Chondrocyte (in vitro differentiated cells): ENCODE results near the gene ZMYND11. TPM values are rescaled to one million over a fixed set of nuclear protein-coding genes. Genes with fewer than 3 reads are reported as not detected.
"Not testable (repeated sequence)": the region's sequence is repeated elsewhere in the genome, so short reads cannot be mapped to it uniquely, and the experiment has no call there.

Experiments used
- DNase-seq: peaks from one replicate; pipeline ENCODE4 v3.0.0; 2021; ENCODE audit warnings: mixed read lengths, low spot score
- H3K27ac Mint-ChIP-seq: one replicate; pipeline ENCODE4 v1.8.0; 2021; ENCODE audit warnings: mild to moderate bottlenecking, moderate library complexity, mixed read lengths; ENCODE audit not compliant: unreplicated experiment
- H3K27me3 Mint-ChIP-seq: 2 replicates; pipeline ENCODE4 v1.8.0; 2021; ENCODE audit warnings: low read depth, mixed read lengths
- H3K36me3 Mint-ChIP-seq: 2 replicates; pipeline ENCODE4 v1.8.0; 2021; ENCODE audit warnings: low read depth, mixed read lengths
- H3K4me1 Mint-ChIP-seq: 2 replicates; pipeline ENCODE4 v1.8.0; 2021; ENCODE audit warnings: low read depth, mild to moderate bottlenecking, mixed read lengths
- H3K4me3 Mint-ChIP-seq: one replicate; pipeline ENCODE4 v1.8.0; 2021; ENCODE audit warnings: mild to moderate bottlenecking, moderate library complexity, mixed read lengths; ENCODE audit not compliant: unreplicated experiment
- H3K9me3 Mint-ChIP-seq: 2 replicates; pipeline ENCODE4 v1.8.0; 2021; ENCODE audit warnings: low read depth, mixed read lengths
- total RNA-seq: library from RNA; stranded (reverse); gene quantifications from 3 replicates; pipeline ENCODE4 v1.2.1, GENCODE V29; 2021
- TF ChIP-seq, protein P1 (sequence below): fragments of 200-600 bp; sonication (generic); IDR thresholded peaks from 2 replicates; pipeline ENCODE4 v1.5.0; 2021; ENCODE audit warnings: antibody characterized with exemption, mild to moderate bottlenecking, moderate library complexity

Gene ZMYND11
- total RNA-seq, 1 donor from 2014 or later = 72.0 TPM

DNA sequence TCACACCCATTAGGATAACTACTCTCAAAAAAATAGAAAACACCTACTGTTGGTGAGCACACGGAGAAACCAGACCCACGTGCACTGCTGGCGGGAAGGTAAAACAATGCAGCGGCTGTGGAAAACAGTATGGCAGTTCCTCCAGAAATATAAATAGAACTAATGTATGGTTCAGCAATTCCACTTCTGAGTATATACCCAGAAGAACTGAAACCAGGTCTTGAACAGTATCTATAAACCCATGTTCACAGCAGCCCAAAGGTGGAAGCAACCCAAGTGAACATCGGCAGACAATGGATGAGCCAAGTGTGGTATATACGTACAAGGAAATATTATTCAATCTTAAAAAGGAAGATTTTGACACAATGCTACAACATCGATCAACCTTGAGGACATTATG is 164.7 kb downstream of the ZMYND11 start:
- TF ChIP-seq, protein P1, sequence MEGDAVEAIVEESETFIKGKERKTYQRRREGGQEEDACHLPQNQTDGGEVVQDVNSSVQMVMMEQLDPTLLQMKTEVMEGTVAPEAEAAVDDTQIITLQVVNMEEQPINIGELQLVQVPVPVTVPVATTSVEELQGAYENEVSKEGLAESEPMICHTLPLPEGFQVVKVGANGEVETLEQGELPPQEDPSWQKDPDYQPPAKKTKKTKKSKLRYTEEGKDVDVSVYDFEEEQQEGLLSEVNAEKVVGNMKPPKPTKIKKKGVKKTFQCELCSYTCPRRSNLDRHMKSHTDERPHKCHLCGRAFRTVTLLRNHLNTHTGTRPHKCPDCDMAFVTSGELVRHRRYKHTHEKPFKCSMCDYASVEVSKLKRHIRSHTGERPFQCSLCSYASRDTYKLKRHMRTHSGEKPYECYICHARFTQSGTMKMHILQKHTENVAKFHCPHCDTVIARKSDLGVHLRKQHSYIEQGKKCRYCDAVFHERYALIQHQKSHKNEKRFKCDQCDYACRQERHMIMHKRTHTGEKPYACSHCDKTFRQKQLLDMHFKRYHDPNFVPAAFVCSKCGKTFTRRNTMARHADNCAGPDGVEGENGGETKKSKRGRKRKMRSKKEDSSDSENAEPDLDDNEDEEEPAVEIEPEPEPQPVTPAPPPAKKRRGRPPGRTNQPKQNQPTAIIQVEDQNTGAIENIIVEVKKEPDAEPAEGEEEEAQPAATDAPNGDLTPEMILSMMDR = no peak
- Mint-ChIP-seq H3K27ac (no peak overlapping the region), H3K4me1 (peaks cover 15% of the 10 kb centered on the region), H3K9me3 (no peaks in the 10 kb centered on the region), H3K36me3 (peaks cover 20% of the 10 kb centered on the region), H3K27me3 (no peaks in the 10 kb centered on the region), H3K4me3 (no peak overlapping the region)
- no peak for DNase-seq

DNA sequence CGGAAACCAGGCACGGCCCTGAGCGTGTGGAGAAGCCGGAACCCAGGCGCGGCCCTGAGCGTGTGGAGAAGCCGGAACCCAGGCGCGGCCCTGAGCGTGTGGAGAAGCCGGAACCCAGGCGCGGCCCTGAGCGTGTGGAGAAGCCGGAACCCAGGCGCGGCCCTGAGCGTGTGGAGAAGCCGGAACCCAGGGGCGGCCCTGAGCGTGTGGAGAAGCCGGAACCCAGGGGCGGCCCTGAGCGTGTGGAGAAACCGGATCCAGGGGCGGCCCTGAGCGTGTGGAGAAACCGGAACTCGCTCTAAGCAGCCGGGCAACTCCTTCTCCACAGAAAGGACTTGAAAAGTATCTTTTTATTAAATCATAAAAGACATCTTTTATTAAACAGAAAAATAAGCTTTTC is 165.3 kb downstream of the ZMYND11 start:
- H3K9me3 Mint-ChIP-seq, H3K27me3 Mint-ChIP-seq, H3K4me3 Mint-ChIP-seq, DNase-seq, H3K27ac Mint-ChIP-seq: not testable (repeated sequence)
- peaks cover 20% of the 10 kb centered on the region for H3K36me3 Mint-ChIP-seq
- H3K4me1 Mint-ChIP-seq = peaks cover 15% of the 10 kb centered on the region

DNA sequence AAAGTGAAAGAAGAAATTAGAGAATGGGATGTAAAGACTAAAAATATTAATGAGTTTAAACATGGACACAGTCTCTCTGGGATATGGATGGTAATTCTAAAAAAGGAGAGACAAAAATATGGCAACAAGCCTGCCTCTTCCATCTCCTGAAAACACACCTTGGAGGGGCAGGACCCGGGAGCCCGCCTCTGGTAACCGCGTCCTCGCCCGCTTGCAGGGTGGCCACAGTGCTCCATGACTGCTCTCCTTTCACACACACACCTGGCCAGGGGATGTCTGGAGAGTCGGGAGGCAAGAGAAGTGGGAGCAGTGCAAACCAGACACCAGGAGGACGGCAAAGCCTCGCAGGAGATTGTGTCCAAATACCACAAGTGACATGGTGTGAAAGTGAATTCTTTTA is 166.3 kb downstream of the ZMYND11 start:
- peaks cover 20% of the 10 kb centered on the region for H3K36me3 Mint-ChIP-seq
- H3K4me3 Mint-ChIP-seq = no peak overlapping the region
- peak overlapping the region; percentile 18 for H3K27ac Mint-ChIP-seq
- TF ChIP-seq, protein P1 = no peak
- H3K4me1 Mint-ChIP-seq = peaks cover 20% of the 10 kb centered on the region
- no peak for DNase-seq
- no peaks in the 10 kb centered on the region for H3K27me3 Mint-ChIP-seq
- no peaks in the 10 kb centered on the region for H3K9me3 Mint-ChIP-seq

Other genes starting within 250 kb of the ZMYND11 start
- 0.22 TPM in 1 of 3 replicates, not detected in the others for gene TUBB8, start 86.2 kb upstream of the ZMYND11 start, total RNA-seq